NCI-H2107 treated with DMSO at 0.1 percent for 48 hours (cell line): ENCODE results near the gene PHOSPHO1.

Experiments
- DNase-seq: peaks from one replicate; lab custom pipeline; 2025; ENCODE audit not compliant: unreplicated experiment; lab: John Stamatoyannopoulos, UW

Gene PHOSPHO1

DNA sequence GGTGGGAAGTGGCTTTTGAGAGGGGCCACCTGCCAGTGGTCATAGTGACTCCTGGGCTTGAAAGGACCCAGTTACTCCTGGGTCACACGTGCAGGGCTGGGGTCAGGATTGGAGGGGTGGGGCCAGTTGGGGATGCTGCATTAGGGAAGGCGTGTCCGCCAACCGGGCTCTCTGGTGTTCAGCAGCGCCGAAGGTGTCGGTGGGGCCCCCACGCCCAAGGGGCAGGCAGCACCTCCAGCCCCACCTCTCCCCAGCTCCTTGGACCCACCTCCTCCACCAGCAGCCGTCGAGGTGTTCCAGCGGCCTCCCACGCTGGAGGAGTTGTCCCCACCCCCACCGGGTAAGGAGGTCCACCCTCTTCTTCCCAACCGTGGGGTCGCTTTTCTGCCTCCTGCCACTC is 10.6 kb downstream of the PHOSPHO1 start:
- DNase-seq: no peak

DNA sequence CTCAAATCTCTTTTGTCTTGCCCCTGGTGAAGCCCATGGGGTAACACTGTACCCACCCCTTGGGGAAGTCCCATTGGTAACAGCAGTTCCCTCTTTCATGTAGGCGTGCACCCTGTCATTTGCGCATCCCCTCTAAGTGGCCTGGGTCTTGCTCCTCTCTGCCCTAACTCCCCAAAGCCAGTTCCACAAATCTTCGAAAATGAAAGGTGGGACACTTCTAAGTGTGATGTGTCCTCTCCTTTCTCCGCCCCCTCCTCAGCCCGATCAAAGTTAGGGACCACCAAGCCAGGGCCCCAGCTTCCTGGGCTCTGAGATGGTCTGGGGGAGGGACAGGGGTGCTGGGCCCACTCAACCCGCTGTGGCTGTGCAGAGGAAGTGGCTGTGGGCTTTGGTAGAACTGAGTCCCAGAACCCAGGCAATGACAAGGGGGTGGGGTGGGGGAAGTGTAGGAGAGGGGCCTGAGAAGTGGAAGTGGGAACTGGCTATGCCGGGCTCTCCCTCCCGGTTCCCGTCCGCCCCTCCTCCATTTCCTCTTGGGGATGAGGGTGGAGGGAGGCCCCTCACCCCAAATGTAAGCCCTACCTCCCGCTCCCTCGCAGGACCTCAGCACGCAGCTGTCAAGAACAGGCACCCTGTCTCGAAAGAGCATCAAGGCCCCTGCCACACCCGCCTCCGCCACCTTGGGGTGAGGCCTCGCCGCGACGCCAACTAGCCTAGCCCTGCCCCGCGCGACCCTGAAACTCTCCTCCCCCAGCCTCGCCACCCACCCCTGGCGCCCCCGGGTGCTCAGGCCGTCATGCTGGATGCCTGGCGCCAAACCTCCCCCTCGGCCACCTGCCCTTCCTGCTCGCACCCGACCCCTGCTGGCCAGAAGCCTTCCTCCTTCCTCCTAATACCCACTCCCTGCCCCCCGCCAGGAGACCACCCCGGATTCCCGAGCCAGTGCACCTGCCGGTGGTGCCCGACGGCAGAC is 11.4 kb downstream of the PHOSPHO1 start:
- DNase-seq: no peak

DNA sequence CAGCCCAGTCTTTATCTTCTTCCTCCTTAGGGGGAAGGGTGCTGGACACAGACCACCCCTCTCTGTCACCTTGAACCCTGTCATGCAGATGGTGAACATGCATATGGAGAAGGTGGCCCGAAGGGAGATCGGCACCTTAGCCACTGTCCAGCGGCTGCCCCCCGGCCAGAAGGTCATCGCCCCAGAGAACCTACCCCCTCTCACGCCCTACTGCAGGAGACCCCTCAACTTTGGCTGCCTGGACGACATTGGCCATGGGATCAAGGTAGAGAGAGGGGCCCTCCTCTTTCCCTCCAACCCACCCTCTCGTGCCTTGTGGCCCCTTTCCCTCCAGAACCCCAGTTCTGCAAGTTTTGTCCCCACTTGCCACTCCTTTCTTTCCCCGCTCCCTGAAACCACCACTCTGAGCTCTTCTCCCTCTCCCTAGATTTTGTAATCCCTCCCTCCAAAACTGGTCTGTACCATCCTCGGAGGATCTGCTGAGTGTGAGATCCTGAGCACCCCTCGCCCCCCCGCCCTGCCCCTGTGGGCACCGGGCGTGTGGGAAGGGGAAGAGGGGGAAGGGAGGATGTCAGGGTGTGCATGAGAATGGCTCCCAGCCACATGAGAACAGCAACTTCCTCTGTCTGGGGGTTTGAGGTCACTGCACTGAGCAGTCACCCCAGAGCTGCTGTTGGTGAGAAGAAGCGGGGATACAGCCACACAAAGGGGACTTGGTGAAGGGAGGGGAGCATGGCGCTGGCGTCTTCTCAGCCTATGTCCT is 12.8 kb downstream of the PHOSPHO1 start:
- no peak for DNase-seq

DNA sequence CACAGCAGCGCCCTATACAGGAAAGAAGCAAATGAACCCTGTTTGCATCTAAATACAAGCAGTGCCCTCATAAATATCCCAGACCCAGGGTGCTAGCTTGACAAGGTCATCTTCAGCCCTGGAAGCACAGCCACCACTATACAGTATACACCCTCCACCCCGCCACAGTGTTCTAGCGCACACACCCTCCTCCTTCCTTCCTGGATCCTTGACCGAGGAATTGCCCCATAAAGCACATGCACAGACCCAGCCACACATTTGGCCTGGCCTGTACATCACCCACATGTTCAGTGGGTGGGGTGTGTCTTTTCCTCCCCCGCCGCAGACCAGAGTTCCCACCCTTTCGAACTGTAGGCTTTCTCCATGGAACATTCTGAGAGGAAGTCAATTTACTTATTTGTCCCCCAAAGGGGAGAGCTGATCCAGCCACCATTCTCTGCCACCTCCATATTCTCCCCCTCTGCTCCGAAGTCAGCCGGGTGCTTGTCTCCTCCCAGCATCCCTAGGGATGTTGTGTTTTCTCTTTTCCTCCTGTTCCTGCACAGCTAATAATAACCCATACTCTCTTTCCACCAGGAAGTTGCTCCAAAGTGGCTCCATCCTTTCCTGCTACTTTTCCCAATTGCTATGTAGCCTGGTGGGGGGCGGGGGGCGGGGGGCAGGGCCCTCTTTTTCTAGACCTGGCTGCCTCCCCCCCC is 13.5 kb downstream of the PHOSPHO1 start:
- DNase-seq: no peak

DNA sequence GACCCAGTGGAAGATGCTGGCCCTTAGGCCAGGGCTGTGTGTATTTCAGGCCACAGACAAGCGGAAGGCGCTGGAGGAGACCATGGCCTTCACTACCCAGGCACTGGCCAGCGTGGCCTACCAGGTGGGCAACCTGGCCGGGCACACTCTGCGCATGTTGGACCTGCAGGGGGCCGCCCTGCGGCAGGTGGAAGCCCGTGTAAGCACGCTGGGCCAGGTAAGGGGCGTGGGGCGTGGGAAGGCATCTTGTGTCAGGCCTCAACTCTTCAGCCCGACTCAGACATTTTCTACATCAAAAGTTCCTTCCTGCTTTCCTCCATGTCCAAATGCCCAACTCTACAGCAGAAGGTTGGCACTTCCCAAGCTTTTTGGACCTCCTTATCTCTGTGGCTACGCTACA is 14.1 kb downstream of the PHOSPHO1 start:
- DNase-seq: no peak

DNA sequence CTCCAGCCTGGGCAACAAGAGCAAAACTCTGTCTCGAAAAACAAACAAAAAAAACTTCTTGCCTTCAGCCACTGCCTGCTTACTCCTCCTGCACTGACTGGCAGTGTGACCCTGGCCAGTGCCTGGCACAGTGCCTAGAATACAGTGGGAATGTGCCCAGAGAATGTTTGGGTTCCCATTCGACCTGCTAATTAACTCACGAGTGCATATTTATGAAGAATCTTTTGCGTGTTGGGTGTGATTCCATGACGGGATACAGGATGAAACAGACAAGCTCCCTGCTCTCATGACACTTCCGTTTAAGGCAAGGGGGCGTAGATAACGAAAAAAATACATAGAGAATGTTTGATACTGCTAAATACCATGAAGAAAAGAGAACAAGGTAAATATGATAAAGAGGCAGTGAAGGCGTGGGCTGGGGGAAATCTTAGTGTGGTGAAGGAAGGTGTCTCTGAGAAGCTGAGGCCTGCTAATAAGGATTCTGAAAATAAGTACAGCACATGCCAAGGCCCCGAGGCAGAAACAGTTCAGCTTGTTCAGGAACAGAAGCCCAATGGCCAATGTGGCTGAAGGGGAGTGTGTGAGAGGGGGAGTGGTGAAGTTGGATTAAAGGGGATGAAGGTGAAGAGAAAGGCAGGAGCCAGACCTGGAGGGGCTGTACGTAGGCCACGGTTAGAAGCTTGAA is 15.8 kb downstream of the PHOSPHO1 start:
- no peak for DNase-seq

DNA sequence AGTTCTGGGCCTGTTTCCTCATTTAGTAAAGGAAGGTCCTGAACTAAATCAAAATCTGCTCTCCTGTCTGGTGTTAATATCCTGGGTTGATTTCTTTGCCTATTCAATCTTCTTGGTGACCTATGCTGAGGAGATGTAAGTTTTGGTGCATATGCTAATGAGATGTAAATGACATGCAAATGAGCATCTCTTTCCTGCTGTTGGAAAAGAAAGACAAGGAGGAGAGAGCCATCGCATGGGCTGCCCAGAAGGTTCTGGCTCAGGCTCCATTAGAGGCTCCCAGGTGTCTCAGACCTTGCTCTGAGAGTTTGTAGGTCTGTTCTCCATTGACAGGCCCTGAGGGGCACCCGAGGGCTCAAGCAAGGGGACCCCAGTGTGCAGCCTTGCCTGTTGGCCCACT is 16.7 kb downstream of the PHOSPHO1 start:
- DNase-seq: no peak

DNA sequence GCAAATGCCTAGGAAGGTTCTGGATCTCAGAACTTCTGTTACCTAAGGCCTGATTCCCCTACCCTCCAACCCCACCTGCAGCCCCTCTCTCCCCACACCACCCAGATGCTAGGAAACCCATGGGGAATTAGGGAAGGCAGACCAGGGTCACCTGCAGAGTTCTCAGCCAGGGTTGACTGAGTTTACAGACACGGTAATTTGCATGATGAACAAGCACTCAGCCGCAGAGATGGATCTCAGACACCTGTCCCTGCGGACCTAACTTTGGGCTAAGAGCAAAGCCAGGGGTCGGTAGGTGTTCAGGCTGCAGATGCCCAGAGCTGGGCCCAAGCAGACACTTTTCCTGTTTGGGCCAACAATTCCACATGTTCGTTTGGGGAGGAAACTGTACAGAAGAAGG is 17.2 kb downstream of the PHOSPHO1 start:
- DNase-seq: no peak

DNA sequence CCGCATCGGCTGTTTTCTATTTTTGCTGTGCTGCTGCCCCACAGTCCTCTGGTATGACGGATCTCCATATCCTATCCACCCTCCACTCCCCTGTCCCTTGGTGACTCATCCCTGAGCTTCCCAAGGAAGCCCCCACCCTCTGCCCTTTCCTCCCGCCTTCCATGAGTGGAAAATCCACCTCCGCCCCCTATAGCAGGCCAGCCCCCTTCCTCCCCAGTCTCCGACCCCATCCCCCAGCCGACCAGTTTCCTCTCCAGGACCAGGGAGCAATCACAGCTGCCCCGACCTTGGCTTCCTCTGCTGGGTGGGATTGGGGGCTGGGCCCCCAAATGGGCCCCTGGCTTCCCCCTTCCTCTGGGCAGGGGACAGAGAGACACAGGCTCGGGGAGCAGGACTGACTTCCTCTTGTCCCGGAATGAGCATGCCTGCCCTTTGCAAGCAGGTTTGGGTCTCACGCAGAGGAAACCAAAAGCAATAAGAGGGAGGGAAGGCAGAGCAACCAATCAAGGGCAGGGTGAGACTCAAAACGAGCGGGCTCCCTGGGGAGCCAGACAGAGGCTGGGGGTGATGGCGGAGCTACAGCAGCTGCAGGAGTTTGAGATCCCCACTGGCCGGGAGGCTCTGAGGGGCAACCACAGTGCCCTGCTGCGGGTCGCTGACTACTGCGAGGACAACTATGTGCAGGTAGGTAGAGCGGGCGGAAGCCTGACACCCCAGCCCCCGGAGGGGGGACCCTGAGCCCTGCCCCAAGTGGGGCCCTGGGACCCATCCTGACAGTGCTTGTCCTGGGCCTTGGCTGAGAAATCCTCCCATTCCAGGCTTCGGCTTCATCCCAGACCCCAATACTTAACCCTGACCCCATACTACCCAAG is 20.2 kb downstream of the PHOSPHO1 start, which contains the start of the genes ABI3 and GNGT2:
ABI3 (plus strand) TSS at position 550 of the 872 bp plus-strand sequence; CDS start at position 568, 18 bp downstream.
GNGT2 (minus strand) TSS at position 417 of the 872 bp plus-strand sequence. CDS start 3,152 bp downstream, outside the sequence.
- DNase-seq: no peak

DNA sequence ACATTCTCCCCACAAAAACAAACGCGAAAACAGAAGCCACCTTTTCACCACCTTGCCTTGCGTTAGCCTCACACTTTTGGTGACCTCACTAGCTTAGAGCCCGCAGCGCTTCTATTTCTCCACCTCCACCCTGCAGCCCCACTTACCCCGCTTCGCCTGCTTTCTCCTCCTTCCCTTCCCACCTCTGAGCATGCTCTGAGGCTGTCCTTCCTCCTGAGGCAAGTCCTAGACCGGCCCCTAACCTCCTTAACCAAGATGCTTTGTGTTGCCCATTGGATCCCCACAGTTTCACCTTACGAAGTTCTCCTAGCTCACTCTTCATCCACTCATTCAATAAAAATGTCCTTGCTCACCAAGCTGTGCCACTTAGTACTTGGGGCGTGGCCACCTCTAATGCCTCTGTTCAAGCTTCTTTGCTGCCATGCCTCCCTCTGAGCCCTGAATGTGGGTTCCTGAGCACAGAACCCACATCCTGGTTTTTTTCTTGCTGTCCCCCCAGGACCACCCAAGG is 21.5 kb downstream of the PHOSPHO1 start:
- no peak for DNase-seq

DNA sequence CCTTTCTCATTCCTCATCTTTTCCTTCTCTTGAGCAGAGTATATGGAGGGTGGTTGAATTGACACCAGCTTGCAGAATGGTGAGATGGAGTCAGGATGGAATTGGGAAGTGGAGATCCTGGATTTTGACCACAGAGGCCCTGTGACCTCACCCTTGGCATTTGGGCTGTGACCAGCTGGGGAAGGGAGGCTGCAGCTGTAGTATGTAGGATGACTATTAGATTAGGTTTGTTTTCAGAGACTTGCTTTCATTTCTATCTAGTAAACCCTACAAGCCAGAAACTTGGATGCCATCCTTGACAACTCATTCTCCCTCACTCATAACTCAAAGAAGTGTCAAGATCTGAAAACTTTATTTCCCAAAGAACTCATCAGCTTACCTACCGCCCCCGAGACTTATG is 26.1 kb downstream of the PHOSPHO1 start:
- no peak for DNase-seq

DNA sequence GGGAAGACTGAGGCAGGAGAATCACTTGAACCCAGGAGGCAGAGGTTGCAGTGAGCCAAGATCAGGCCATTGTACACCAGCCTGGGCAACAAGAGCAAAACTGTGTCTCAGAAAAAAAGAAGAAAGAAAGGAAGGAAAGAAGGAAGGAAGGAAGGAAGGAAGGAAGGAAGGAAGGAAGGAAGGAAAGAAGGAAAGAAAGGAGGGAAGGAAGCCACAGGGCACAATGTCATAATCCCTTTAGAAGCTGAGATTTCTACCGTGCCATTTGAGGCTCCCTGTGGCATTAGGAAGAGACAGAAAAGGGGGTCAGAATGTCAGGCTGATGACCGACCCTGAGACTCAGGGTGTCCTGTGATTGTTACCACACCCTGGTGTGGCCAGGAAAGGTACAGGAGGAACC is 26.8 kb downstream of the PHOSPHO1 start:
- no peak for DNase-seq

DNA sequence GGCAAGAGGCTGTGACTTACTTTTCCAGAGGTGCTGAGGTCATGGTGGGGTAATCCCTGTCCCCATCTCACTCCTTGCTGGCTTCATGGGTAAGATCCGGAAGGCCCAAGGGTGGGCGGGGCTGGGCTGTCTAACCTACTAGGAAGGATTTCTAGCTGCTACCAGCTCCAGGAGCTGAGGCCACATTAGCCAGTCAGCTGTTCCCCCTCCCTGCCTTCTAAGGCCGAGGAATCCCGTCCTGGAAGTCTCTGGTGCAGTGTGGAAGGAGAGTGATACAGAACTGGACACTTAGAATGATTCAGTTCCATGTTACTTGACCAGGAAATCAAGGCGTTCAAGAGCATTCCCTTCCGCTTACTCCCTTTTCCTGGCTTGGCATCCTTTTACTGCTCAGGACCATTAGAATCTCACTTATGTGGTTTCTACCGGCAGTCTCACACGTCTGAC is 29.1 kb downstream of the PHOSPHO1 start:
- no peak for DNase-seq

DNA sequence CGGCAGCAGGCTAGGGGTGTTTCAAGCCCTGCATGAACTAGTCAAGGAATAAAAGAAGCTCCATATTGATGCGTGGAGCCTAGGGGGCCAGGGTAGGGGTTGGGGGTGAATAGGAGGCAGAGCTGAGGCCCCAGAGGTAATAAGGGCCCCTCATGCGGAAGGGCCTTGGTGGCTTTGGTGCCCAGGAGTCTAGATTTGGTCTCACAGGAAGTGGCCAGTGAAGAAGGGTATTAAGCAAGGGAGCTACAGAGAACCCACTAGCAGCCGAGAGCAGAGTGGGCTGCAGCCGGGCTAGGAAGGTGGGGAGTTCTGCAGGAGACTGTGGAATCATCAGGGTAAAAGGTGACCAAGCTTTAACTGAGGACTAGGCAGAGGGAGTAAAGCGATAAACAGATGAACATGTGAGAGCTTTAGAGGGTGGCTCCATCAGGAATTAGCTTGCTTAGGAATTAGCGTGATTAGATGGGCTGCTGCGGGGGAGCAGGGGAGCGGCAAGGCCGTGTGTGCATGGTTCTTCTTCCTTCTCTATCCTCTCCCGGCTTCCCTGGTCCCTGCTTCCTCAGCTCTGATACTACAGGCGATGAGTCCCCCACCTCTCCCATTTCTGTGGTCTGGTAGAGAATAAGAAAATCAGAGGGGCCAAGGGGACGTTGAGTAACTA is 30.0 kb downstream of the PHOSPHO1 start:
- no peak for DNase-seq

DNA sequence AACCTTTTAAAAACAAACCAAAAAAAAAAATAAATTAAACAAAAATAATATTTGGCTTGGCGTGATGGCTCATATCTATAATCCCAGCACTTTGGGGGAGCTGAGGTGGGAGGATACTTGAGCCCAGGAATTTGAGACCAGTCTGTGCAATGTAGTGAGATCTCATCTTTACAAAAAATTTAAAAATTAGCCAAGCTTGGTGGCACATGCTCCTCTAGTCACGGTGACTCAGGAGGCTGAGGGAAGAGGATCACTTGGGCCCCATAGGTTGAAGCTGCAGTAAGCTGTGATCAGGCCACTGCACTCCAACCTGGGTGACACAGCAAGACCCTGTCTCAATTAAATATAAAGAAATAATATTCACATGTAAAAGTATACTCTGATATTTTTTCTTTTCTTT is 32.4 kb downstream of the PHOSPHO1 start:
- no peak for DNase-seq

DNA sequence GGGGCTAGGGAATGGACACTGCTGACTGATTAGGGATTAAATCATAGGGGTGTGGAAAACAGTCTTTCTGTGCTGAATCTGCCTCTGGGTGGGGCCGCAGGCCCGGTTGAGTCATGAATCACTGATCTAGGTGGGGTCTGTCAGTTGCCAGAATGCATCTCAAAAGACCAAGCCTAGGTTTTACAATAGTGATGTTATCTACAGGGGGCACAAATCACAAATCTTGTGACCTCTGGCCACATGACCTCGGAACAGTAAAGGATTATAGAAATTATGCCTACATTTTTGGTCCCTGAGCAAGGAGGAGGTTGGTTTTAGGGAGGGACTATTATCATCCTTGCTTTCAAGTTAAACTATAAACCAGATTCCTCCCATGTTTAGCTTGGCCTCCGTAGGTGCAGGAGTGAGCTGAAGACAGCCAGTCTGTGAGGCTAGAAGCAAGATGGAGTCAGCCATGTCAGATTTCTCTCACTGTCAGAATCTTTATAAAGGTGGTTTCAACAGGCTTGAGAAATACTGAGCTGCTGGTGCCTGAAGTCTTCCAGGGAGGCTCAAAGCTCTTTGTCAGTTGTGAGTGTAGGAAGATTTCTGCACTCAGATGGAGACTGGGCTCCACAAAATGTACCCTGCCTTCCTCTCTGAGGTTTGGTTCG is 33.1 kb downstream of the PHOSPHO1 start:
- no peak for DNase-seq

DNA sequence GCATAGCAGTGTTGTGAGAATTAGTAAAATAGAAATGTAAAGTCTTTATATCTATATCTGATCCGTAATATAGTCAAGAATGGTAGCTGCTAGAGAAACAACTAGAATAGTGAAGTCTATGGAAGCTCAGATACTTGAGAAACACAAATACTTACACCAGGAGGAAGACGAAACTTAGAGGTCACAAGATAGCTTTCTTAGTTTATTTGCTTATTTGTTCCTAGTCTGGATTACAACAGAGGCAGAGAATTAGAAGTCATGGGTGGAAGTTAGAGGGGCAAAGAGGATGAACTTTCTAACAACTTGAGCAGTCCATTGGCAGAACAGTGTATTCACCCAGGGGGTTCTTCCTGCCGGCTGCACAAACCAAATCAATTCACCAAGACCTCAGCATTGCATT is 34.1 kb downstream of the PHOSPHO1 start:
- no peak for DNase-seq

DNA sequence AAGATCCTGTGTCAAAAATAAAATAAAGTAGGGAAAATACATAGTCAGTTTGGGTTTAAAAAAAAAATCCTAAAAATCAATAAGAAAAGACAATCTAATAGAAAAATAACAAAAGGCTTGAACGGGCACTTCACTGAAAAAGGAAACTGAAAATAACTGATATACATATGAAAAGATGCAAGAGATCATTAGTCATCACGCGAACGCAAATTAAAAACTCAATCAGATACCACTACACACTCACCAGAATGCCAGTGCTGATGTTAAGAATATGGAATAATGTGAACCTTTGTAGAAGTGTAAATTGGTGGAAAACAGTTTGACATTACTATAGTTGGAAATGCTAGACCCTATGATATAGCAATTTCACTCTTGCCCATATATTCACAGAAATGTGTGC is 34.8 kb downstream of the PHOSPHO1 start:
- DNase-seq: no peak

DNA sequence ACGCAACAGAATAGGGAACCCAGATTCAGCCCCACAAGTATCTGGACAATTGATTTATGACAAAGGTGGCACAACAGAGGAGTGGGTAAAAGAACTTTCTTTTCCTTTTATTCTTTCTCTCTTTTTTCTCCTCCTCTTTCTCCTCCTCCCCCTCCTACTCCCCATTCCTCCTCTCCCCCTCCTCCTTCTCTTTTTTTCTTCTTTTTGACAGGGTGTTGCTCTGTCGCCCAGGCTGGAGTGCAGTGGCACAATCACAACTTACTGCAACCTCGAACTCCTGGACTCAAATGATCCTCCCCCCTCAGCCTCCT is 36.3 kb downstream of the PHOSPHO1 start:
- no peak for DNase-seq
